ENCODE data around the gene CHAD.

DNA sequence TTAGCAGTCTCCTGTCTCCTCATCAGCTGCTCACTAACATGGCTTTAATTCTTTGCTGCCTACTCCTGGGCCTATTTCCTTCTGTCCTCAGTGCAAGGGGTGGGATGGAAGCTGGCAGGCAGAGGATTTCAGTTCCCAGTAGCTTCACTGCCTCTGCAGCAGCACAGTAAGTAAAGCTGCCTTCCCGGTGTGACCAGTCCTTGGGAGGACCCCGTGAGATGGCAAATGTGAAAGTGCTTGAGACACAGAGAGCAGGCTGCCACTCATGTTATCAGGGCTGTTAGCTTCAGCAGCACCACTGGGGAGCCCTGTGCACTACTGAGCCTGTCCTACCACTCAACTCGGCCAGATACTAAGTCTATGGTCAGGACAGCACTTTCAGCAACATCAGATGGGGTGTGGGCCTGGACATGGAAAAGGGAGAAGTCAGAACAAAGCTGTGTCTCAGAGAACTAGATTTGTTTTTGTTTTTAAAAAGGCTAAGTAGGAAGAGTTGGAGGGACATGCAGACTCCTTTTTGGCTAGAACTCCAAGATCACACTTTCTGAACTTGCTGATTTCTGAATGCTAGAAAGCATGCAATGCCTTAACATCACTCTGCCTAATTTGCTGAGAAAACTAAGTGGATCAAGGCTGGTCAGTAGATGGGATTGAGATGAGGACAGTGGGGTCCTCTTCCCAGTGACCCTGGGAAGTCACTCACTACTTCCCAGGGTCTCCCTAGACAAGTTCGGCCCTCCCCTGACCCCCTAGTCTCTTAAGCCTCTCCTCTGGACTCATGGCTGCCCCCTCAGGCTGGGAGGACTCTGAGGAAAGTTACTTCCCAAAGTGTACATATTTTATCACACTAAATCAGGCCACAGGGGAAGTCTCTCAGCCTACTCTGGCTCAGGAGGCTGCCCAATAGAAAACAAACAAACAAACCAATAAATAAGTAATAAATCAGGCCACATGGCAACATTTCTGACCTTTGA is 41.6 kb downstream of the CHAD start:
- TF ChIP-seq CTCF (IDR thresholded peaks at IDR 0.05) (no peak), POLR2A (IDR thresholded peaks at IDR 0.05) (no peak)

Data from lower leg skin (tissue), 3 donors.